Stomach smooth muscle (tissue), 2 donors: ENCODE results near the gene DSCAML1.
A peak's percentile ranks its signal among the peaks of the same experiment; 100 is the strongest.

Experiments used
- H3K27ac ChIP-seq: one replicate; pipeline ENCODE4 v1.7.0; 2013; ENCODE audit warnings: mild to moderate bottlenecking, low read length, inconsistent platforms
- H3K27me3 ChIP-seq, 2 donors: one replicate each; pipeline ENCODE4 v1.7.0; 2013; ENCODE audit warnings: low read length in 2 of 2; ENCODE audit not compliant: insufficient read depth in 2 of 2, control insufficient read depth in 1 of 2
- H3K36me3 ChIP-seq, 2 donors: one replicate each; pipeline ENCODE4 v1.7.0; 2013; ENCODE audit warnings: low read length in 2 of 2; ENCODE audit not compliant: control insufficient read depth in 2 of 2, insufficient read depth in 2 of 2
- H3K4me1 ChIP-seq: one replicate; pipeline ENCODE4 v1.7.0; 2013; ENCODE audit warnings: low read length; ENCODE audit not compliant: control insufficient read depth, insufficient read depth
- H3K4me3 ChIP-seq, 2 donors: one replicate each; pipeline ENCODE4 v1.7.0; 2013; ENCODE audit warnings: low read length in 2 of 2
- H3K9ac ChIP-seq, 2 donors: one replicate each; pipeline ENCODE4 v1.7.0; 2013; ENCODE audit warnings: low read length in 2 of 2, mild to moderate bottlenecking in 1 of 2
- H3K9me3 ChIP-seq, 2 donors: one replicate each; pipeline ENCODE4 v1.7.0; 2013; ENCODE audit warnings: low read length in 2 of 2; ENCODE audit not compliant: control insufficient read depth in 2 of 2
- donor health status: healthy.
- donor health status: Pancreatic carcinoma.

DSCAML1 gene

DNA sequence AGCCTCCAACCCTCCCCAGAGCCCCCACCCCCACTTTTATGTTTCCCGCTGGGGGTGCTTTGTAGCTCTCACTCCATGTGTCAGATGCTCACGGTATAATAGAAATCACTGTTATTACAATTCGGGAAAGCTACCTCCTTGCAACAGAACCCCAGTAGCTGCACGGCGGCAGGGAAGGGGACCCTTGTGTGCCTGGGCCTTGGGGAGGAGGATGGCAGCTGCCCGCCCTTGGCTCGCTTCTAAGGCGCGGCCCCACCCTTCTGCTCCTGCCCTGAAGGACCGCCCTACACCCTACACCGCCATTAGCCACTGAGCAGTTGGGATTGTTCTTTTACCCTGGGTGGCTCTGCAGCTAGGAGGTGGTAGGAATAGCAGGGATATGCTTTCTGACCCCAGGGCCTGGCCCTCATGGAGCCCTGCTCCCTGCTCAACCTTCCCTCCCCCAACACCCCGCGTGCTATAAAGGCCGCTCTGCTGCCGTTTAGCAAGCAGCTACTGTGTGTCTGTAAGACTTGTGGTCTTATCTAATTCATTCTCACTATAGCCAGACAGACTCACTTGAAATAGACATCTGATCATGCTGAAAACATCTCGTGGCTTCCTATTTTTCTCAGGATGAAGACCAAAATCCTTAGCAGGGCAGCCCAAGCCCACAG lies 249.7 kb downstream of the DSCAML1 start:
- Histone ChIP-seq H3K4me1 (no peaks in the 10 kb centered on the region), H3K4me3 (no peak overlapping the region)

GRCh38 chr11:117546431-117547194 lies 250.4 kb downstream of the DSCAML1 start:
- no peak overlapping the region for H3K4me3 ChIP-seq
- no peak overlapping the region for H3K27ac ChIP-seq
- no peak overlapping the region for H3K9ac ChIP-seq
- H3K36me3 ChIP-seq, result no peaks in the 10 kb centered on the region
- H3K27me3 ChIP-seq, result no peaks in the 10 kb centered on the region
- no peaks in the 10 kb centered on the region for H3K4me1 ChIP-seq
- H3K9me3 ChIP-seq, result peaks cover 0 to 5% of the 10 kb centered on the region in 2 donors

More for the DNA sequence above, 249.7 kb downstream of the DSCAML1 start:
- H3K9ac ChIP-seq, result no peak overlapping the region
- H3K36me3 ChIP-seq, result no peaks in the 10 kb centered on the region
- no peaks in the 10 kb centered on the region for H3K27me3 ChIP-seq
- H3K9me3 ChIP-seq, result peaks cover 0 to 5% of the 10 kb centered on the region in 2 donors
- H3K27ac ChIP-seq, result no peak overlapping the region

DNA sequence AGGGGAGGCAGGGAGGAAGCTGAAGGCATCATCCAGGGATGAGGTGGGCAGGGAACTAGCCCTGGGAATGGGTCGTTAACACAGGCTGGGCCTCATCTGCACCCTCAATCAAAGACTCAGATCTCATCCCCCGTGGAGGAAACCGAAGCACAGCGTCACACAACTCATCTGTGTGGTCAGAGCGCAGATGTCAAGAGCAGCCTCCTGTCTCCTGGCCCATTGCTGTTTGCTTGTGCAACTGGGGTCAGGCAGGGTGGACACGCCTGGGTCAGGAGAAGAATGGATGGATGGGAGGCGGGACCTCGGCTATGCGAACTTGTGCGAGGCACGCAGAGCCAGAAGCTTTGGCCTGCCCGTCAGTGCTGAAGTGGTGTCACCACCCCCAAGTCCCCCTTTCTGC lies 251.3 kb downstream of the DSCAML1 start:
- H3K36me3 ChIP-seq, result no peaks in the 10 kb centered on the region
- H3K9me3 ChIP-seq, result peaks cover 0 to 5% of the 10 kb centered on the region in 2 donors
- H3K4me3 ChIP-seq, result no peak overlapping the region
- no peak overlapping the region for H3K9ac ChIP-seq
- no peaks in the 10 kb centered on the region for H3K27me3 ChIP-seq
- H3K4me1 ChIP-seq, result no peaks in the 10 kb centered on the region
- H3K27ac ChIP-seq, result no peak overlapping the region

GRCh38 chr11:117544130-117544800 lies 252.8 kb downstream of the DSCAML1 start:
- Histone ChIP-seq H3K36me3 (no peaks in the 10 kb centered on the region), H3K9ac (no peak overlapping the region), H3K9me3 (peaks cover 0 to 5% of the 10 kb centered on the region in 2 donors), H3K4me3 (no peak overlapping the region), H3K27ac (no peak overlapping the region), H3K4me1 (no peaks in the 10 kb centered on the region), H3K27me3 (no peaks in the 10 kb centered on the region)

DNA sequence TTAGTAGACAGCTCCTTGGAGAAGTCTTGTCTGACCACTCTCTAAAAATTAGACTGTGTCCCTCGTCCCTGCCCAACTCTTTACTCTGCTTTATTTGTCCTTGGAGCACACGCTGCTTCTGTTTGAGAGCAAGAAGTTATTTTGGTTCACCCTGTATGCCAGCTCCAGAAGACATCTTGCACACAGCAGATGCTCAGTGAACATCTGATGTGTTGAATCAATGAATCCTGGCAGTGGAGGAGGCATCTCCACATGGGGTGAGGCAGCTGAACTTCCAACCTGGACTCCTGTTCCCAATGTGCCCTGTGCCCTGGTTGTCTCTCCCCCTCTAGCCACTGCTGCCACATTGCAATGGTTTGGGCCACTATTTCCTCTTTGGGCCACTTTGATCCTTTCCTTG lies 255.8 kb downstream of the DSCAML1 start:
- no peak overlapping the region for H3K4me3 ChIP-seq
- no peak overlapping the region for H3K27ac ChIP-seq
- no peaks in the 10 kb centered on the region for H3K27me3 ChIP-seq
- no peak overlapping the region for H3K9ac ChIP-seq
- no peaks in the 10 kb centered on the region for H3K36me3 ChIP-seq
- no peaks in the 10 kb centered on the region for H3K4me1 ChIP-seq
- peaks cover 0 to 5% of the 10 kb centered on the region in 2 donors for H3K9me3 ChIP-seq

- H3K9ac ChIP-seq, result no peak overlapping the region
- no peaks in the 10 kb centered on the region for H3K36me3 ChIP-seq
- H3K27me3 ChIP-seq, result peaks cover 0 to 3% of the 10 kb centered on the region in 2 donors
- H3K4me1 ChIP-seq, result no peaks in the 10 kb centered on the region
- no peak overlapping the region for H3K27ac ChIP-seq
- no peak overlapping the region for H3K4me3 ChIP-seq
- peaks cover 0 to 3% of the 10 kb centered on the region in 2 donors for H3K9me3 ChIP-seq
Measured at GRCh38 chr11:117538263-117539135, 258.5 kb downstream of the DSCAML1 start.

DNA sequence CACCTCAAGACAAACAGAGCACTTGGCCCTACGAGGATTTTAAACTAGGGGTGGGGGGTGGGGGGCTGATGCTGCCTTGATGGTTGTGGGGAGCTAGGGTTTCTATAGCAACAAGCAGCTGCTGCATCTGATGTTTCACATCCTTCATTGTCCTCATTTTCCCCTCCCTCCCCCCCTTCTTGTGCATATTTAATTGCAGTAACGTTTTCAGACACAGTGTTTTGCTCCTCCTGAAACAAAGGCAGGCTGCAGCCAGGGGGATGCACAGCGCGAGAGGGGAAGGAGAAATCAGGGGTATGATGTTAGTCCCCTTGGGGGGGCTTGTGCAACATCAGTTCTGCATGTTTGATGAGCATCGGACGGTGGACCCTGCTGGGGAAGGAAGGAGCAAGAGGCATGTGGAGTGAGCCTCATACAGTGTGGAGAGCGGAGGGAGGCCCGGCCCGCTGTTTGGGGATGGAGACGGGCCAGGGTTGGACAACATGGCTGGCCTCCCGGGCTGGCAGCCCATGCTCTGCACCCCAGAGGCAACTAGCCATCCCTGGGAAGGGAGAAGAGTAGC lies 261.1 kb downstream of the DSCAML1 start:
- no peaks in the 10 kb centered on the region for H3K4me1 ChIP-seq
- peak overlapping the region in 1 of 2 donors; percentile 40 for H3K4me3 ChIP-seq
- no peak overlapping the region for H3K9ac ChIP-seq
- H3K27me3 ChIP-seq, result peaks cover 0 to 3% of the 10 kb centered on the region in 2 donors
- H3K36me3 ChIP-seq, result no peaks in the 10 kb centered on the region
- H3K27ac ChIP-seq, result no peak overlapping the region
- H3K9me3 ChIP-seq, result no peaks in the 10 kb centered on the region

GRCh38 chr11:117535201-117535849 lies 261.7 kb downstream of the DSCAML1 start:
- Histone ChIP-seq H3K9me3 (no peaks in the 10 kb centered on the region), H3K36me3 (no peaks in the 10 kb centered on the region), H3K27ac (no peak overlapping the region), H3K4me3 (peak overlapping the region in 1 of 2 donors; percentile 40), H3K27me3 (peaks cover 0 to 3% of the 10 kb centered on the region in 2 donors), H3K4me1 (no peaks in the 10 kb centered on the region), H3K9ac (no peak overlapping the region)

- Histone ChIP-seq H3K4me1 (no peaks in the 10 kb centered on the region), H3K36me3 (no peaks in the 10 kb centered on the region), H3K27me3 (peaks cover 0 to 3% of the 10 kb centered on the region in 2 donors), H3K9me3 (no peaks in the 10 kb centered on the region), H3K27ac (no peak overlapping the region), H3K9ac (no peak overlapping the region), H3K4me3 (no peak overlapping the region)
Measured at GRCh38 chr11:117532568-117532967, 264.4 kb downstream of the DSCAML1 start.
